COLO829 (cell line): ENCODE results near the gene UTRN.

Experiments
- DNase-seq: peaks from one replicate; pipeline ENCODE4 v3.0.0; 2012; ENCODE audit warnings: low spot score

Gene UTRN

GRCh38 chr6:144283646-144284477 is 1.3 kb upstream of the UTRN start:
- DNase-seq, result no peak

GRCh38 chr6:144284478-144284782 is 705 bp upstream of the UTRN start:
- DNase-seq, result no peak

GRCh38 chr6:144285548-144285797 is 338 bp downstream of the UTRN start:
- DNase-seq, result no peak

- no peak for DNase-seq
Measured at GRCh38 chr6:144285798-144286502, 815 bp downstream of the UTRN start.

GRCh38 chr6:144286503-144287393 is 1.6 kb downstream of the UTRN start:
- no peak for DNase-seq

- no peak for DNase-seq
Measured at GRCh38 chr6:144289006-144289405, 3.9 kb downstream of the UTRN start.

GRCh38 chr6:144292372-144292771 is 7.2 kb downstream of the UTRN start:
- no peak for DNase-seq

- no peak for DNase-seq
Measured at GRCh38 chr6:144294016-144294415, 8.9 kb downstream of the UTRN start.

- no peak for DNase-seq
Measured at GRCh38 chr6:144295211-144295610, 10.1 kb downstream of the UTRN start.

GRCh38 chr6:144295981-144296767 is 11.0 kb downstream of the UTRN start:
- DNase-seq, result no peak

GRCh38 chr6:144296973-144297372 is 11.8 kb downstream of the UTRN start:
- DNase-seq, result no peak

- no peak for DNase-seq
Measured at GRCh38 chr6:144297511-144298100, 12.5 kb downstream of the UTRN start.

GRCh38 chr6:144298194-144298593 is 13.1 kb downstream of the UTRN start:
- DNase-seq, result no peak

- DNase-seq, result no peak
Measured at GRCh38 chr6:144298916-144299315, 13.8 kb downstream of the UTRN start.

- no peak for DNase-seq
Measured at GRCh38 chr6:144302701-144303372, 17.7 kb downstream of the UTRN start.

GRCh38 chr6:144304223-144304848 is 19.2 kb downstream of the UTRN start:
- no peak for DNase-seq

- no peak for DNase-seq
Measured at GRCh38 chr6:144305567-144305966, 20.4 kb downstream of the UTRN start.

- DNase-seq, result no peak
Measured at GRCh38 chr6:144305985-144306384, 20.9 kb downstream of the UTRN start.

- no peak for DNase-seq
Measured at GRCh38 chr6:144307880-144308279, 22.7 kb downstream of the UTRN start.

- no peak for DNase-seq
Measured at GRCh38 chr6:144310765-144311164, 25.6 kb downstream of the UTRN start.

GRCh38 chr6:144311361-144311760 is 26.2 kb downstream of the UTRN start:
- DNase-seq, result no peak
